HG03108 (cell line): ENCODE results near the gene HUNK.

Source experiments
- ATAC-seq: cut with Tn5 transposase; IDR thresholded peaks from one replicate; pipeline ENCODE4 v1.9.1; 2021; ENCODE audit warnings: moderate library complexity; ENCODE audit not compliant: unreplicated experiment

Gene HUNK

GRCh38 chr21:31894457-31894856 lies 21.6 kb downstream of the HUNK start:
- no peak for ATAC-seq

- ATAC-seq, result no peak
Observed at GRCh38 chr21:31895077-31895835, 22.4 kb downstream of the HUNK start.

- ATAC-seq, result no peak
Observed at GRCh38 chr21:31896019-31896418, 23.2 kb downstream of the HUNK start.

GRCh38 chr21:31897311-31897710 lies 24.5 kb downstream of the HUNK start:
- no peak for ATAC-seq

GRCh38 chr21:31898933-31899630 lies 26.3 kb downstream of the HUNK start:
- no peak for ATAC-seq

- ATAC-seq, result no peak
Observed at GRCh38 chr21:31900121-31900895, 27.5 kb downstream of the HUNK start.

- no peak for ATAC-seq
Observed at GRCh38 chr21:31901315-31901714, 28.5 kb downstream of the HUNK start.

GRCh38 chr21:31902438-31902837 lies 29.6 kb downstream of the HUNK start:
- ATAC-seq, result no peak

- ATAC-seq, result no peak
Observed at GRCh38 chr21:31903896-31904295, 31.1 kb downstream of the HUNK start.

- ATAC-seq, result no peak
Observed at GRCh38 chr21:31905503-31906451, 33.0 kb downstream of the HUNK start.

GRCh38 chr21:31908106-31909031 lies 35.5 kb downstream of the HUNK start:
- ATAC-seq, result no peak

- no peak for ATAC-seq
Observed at GRCh38 chr21:31909153-31910073, 36.6 kb downstream of the HUNK start.

GRCh38 chr21:31910074-31910470 lies 37.3 kb downstream of the HUNK start:
- no peak for ATAC-seq

GRCh38 chr21:31911138-31911907 lies 38.5 kb downstream of the HUNK start:
- no peak for ATAC-seq

GRCh38 chr21:31912501-31912900 lies 39.7 kb downstream of the HUNK start:
- ATAC-seq, result no peak

GRCh38 chr21:31913182-31913608 lies 40.4 kb downstream of the HUNK start:
- ATAC-seq, result no peak

- ATAC-seq, result no peak
Observed at GRCh38 chr21:31914472-31914871, 41.7 kb downstream of the HUNK start.

- no peak for ATAC-seq
Observed at GRCh38 chr21:31915566-31915965, 42.7 kb downstream of the HUNK start.
